GM21526 (cell line): ENCODE results near the gene RCSD1.
A peak's percentile ranks its signal among the peaks of the same experiment; 100 is the strongest.
"Not testable (repeated sequence)": the region's sequence is repeated elsewhere in the genome, so short reads cannot be mapped to it uniquely, and the experiment has no call there.

Experiments
- ATAC-seq: cut with Tn5 transposase; IDR thresholded peaks from one replicate; pipeline ENCODE4 v1.9.1; 2021; ENCODE audit warnings: moderate library complexity; ENCODE audit not compliant: unreplicated experiment, low FRiP score

The RCSD1 gene, protein sequence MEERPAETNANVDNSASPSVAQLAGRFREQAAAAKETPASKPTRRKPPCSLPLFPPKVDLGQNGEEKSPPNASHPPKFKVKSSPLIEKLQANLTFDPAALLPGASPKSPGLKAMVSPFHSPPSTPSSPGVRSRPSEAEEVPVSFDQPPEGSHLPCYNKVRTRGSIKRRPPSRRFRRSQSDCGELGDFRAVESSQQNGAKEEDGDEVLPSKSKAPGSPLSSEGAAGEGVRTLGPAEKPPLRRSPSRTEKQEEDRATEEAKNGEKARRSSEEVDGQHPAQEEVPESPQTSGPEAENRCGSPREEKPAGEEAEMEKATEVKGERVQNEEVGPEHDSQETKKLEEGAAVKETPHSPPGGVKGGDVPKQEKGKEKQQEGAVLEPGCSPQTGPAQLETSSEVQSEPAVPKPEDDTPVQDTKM

GRCh38 chr1:167629681-167630567 is at the start of gene RCSD1:
RCSD1 (plus strand) TSS chr1:167630232; CDS start chr1:167630424, 192 bp downstream.
- ATAC-seq, result no peak

GRCh38 chr1:167582064-167582463 is 48.0 kb upstream of the RCSD1 start:
- no peak for ATAC-seq

DNA sequence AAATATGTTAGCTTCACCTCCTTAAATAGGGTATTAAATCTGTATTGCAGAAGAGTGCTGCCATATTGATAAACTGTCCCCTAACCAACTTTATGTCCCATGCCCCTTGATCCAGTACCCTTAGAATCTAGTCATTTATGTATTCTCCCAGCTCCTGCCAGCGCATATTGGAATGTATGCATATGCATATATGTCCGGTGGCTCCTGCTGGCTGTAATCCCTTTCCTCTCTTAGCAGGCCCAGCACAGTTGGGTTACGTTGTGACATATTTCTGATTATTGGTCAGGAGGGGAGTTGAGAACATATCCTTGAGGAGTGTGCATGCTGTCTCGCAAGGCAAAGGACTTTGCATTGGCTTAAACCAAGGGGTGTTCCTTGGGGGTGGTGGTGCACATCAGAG is 47.3 kb upstream of the RCSD1 start:
- ATAC-seq, result no peak

DNA sequence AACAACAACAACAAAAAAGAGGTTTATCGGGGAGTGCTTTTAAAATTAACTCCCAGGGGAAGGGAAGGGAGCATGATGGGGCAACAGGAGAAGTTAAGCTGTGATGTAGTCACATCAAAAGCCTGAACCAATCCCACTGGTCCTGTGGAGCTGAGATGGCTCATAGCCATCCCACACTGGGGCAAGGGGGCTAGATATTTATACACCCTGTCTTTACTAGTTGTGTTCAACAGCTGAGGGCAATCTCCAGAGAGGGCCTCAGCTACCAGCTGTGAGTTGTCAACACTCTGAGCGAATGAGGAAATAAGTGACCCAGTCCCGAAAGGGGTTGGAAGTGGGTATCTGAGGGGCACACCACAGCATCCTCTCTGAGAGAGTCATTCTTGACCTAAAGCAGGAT is 45.5 kb upstream of the RCSD1 start:
- ATAC-seq, result no peak

- no peak for ATAC-seq
Observed at GRCh38 chr1:167587342-167587741, 42.7 kb upstream of the RCSD1 start.

DNA sequence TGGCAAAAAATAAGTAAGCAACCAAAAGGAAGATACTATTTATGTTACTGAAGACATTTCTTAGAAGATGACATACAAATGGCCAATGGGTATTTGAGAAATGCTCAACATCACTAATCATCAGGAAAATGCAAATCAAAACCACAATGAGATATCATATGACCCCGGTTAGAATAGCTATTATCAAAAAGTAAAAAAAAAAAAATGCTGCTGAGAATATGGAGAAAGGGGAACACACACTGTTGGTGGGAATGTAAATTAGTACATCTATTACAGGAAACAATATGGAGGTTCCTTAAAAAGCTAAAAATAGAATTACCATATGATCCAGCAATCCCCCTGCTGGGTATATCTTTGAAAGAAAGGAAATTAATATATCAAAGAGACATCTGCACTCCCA is 42.2 kb upstream of the RCSD1 start:
- no peak for ATAC-seq

GRCh38 chr1:167588361-167588760 is 41.7 kb upstream of the RCSD1 start:
- ATAC-seq, result no peak

DNA sequence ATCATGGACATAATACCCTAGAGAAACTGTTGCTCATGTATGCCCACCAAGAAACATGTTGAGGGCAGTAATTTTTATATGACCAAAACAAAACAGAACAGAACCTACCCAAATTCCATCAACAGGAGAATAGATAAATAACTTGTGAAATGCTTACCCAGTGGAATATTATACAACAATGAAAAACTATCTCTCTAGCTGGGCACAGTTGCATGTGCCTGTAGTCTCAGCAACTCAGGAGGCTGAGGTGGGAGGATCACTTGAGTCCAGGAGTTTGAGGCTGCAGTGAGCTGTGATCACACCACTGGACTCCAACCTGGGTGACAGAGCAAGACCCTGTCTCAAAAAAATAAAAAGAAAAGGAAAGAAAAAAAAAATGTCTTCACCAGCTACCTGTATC is 37.6 kb upstream of the RCSD1 start:
- no peak for ATAC-seq

- ATAC-seq, result no peak
Observed at GRCh38 chr1:167593860-167594259, 36.2 kb upstream of the RCSD1 start.

GRCh38 chr1:167594822-167595221 is 35.2 kb upstream of the RCSD1 start:
- ATAC-seq, result no peak

GRCh38 chr1:167599957-167600581 is 30.0 kb upstream of the RCSD1 start:
- peak; percentile 70 for ATAC-seq

GRCh38 chr1:167601442-167602383 is 28.3 kb upstream of the RCSD1 start:
- no peak for ATAC-seq

GRCh38 chr1:167602840-167603239 is 27.2 kb upstream of the RCSD1 start:
- ATAC-seq, result no peak

GRCh38 chr1:167605576-167605975 is 24.5 kb upstream of the RCSD1 start:
- ATAC-seq, result no peak

DNA sequence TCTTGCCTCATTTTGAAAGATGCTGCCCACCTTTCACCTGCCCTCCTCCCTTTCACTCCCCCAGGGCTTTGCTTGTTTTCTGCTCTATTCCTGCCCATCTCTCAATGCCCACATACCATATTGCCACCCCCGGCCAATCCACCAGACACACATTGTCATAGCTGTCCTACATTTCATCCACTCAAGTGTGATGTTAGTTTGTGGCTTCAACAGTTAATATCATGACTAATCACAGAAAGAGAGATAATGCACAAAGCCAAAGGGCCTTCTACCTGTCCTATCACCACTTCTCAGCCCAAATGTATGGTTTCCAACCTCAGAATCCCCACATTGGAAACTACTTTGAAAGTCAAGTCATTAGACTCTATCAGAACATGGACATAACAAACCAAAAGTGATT is 18.0 kb upstream of the RCSD1 start:
- ATAC-seq, result no peak

DNA sequence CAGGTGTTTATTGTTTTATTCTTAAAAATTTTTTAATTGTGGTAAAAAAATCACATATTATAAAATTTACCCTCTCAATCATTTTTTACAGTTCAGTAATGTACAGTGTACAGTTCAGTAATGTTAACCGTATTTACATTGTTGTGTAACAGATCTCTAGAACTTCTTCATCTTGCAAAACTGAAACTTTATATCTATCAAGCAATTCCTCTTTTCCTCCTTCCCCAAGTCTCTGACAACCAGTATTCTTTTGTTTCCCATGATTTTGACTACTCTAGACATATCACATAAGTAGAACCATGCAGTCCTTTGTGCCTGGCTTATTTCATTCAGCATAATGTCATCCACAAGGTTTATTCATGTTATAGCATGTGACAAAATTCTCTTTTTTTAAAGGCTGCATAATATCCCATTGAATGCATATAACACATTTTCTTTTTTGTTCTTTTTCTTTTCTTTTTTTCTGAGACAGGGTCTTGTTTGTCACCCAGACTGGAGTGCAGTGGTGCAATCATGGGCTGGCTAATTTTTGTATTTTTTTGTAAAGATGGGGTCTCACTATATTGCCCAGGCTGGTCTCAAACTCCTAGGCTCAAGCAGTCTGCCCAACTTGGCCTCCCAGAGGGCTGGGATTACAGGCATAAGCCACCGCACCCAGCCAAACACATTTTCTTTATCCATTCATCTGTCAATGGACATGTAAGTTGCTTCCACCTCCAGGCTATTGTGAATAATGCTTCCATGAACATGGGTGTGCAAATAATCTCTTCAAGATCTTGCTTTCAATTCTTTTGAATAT is 17.2 kb upstream of the RCSD1 start:
- ATAC-seq, result no peak

DNA sequence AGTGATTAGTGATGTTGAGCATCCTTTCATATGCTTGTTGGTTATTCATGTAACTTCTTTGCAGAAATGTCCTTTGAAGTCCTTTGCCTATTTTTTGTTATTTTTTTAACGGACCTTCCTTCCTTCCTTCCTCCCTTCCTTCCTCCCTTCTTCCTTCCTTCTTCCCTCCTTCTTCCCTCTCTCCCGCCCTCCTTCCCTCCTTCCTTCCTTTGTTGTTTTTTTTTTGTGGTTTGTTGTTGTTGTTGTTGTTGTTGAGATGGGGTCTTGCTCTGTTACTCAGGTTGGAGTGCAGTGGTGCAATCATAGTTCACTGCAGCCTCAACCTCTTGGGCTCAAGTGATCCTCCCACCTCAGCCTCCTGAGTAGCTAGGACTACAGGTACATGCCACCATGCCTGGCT is 16.0 kb upstream of the RCSD1 start:
- not testable (repeated sequence) for ATAC-seq

GRCh38 chr1:167614851-167615250 is 15.2 kb upstream of the RCSD1 start:
- no peak for ATAC-seq

GRCh38 chr1:167616521-167616920 is 13.5 kb upstream of the RCSD1 start:
- no peak for ATAC-seq
